Glomerular endothelial cell (primary cell): Measurements from ENCODE around the gene TIMMDC1. TPM values are rescaled to one million over a fixed set of nuclear protein-coding genes. Genes with fewer than 3 reads are reported as not detected.
"Not testable (repeated sequence)": the region's sequence is repeated elsewhere in the genome, so short reads cannot be mapped to it uniquely, and the experiment has no call there.

ENCODE experiments used
- DNase-seq: peaks from one replicate; pipeline ENCODE4 v3.0.0-alpha.2; 2011; ENCODE audit warnings: low read depth, low spot score; ENCODE audit errors: extremely low read depth
- total RNA-seq: library from RNA; depleted of rRNA; stranded (reverse); fragments of >200 nt; gene quantifications from 2 replicates; pipeline ENCODE4 v1.2.3, GENCODE V29; 2015

Gene TIMMDC1
- total RNA-seq, 1 donor from 2014 or later: 50.1 TPM

GRCh38 chr3:119508172-119508845 is 10.0 kb downstream of the TIMMDC1 start:
- DNase-seq: no peak

GRCh38 chr3:119510690-119511089 is 12.3 kb downstream of the TIMMDC1 start:
- DNase-seq: no peak

DNA sequence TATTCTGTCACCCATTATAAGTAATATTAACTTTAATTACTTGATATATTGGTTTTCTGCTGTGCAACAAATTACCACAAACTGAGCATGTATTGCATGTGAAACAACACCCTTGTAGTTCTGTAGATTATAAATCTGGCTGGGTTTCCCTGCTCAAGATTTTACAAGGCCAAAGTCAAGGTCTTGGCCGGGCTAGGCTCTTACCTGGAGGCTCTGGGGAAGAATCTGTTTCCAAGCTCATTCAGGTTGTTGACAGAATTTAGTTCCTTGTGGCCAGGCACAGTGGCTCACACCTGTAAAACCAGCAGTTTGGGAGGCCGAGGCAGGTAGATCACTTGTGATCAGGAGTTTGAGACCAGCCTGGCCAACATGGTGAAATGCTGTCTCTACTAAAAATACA is 16.3 kb downstream of the TIMMDC1 start:
- no peak for DNase-seq

GRCh38 chr3:119517112-119517511 is 18.8 kb downstream of the TIMMDC1 start:
- no peak for DNase-seq

GRCh38 chr3:119518026-119518425 is 19.7 kb downstream of the TIMMDC1 start:
- no peak for DNase-seq

- no peak for DNase-seq
These were observed 26.8 kb downstream of the TIMMDC1 start for GRCh38 chr3:119524931-119525662.

GRCh38 chr3:119527714-119528113 is 29.4 kb downstream of the TIMMDC1 start:
- DNase-seq: no peak

DNA sequence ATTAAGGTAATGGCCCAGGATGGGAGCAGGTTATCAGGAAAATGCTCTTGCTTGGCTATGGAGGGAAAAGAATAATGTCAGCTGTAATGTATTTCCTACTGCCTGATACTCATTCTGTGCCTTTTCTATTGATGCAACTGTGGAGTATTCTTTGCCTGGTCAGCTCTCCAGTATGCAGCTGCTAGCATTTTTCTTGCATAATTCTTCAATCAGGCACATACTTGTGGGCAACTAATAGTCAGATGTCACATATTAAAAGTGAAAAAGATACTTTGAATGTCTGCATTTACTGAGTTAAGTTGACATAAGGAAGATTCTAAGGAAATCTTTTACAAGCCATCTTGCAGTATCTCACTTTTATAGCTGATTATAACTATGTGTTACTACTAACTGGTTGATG is 31.5 kb downstream of the TIMMDC1 start:
- no peak for DNase-seq

DNA sequence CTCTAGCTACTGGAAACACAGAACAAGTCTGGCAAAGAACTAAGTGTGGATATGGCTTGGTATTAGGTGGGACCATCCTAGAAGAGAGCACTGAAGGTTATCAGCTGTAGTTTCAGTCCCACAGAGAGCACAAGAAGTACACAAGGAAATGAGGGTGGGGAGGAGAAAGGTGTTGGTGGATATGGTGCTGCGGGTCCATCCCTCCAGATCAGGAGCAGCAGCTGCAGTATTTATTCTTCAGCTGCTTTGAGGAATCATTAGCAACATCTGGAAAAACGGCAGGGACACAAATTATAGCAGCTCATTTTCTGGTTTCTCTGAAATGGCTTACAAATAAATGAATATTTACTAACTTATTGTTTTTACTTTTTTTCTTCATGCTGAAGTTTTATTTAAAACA is 32.1 kb downstream of the TIMMDC1 start:
- DNase-seq: no peak

GRCh38 chr3:119531151-119531550 is 32.8 kb downstream of the TIMMDC1 start:
- DNase-seq: no peak

GRCh38 chr3:119534296-119534695 is 35.9 kb downstream of the TIMMDC1 start:
- no peak for DNase-seq

GRCh38 chr3:119536757-119537156 is 38.4 kb downstream of the TIMMDC1 start:
- no peak for DNase-seq

DNA sequence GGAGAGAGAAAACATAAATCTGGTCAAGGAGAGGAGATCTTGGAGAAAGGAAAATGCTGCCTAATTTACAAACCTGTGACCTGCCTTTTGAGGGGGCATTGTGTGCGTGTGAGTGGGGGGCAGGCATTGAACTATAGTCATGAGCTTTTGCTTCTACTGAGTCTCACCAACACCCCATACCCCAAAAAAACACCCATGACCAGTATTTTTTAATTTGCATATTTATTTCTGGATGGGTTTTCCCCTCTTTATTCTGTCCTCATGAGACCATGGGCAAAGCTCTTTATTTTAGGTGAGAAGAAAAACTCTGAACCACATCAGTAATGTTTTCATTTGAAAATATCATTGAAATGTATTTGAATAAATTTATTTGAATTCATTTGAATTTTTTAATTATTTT is 40.4 kb downstream of the TIMMDC1 start:
- no peak for DNase-seq

DNA sequence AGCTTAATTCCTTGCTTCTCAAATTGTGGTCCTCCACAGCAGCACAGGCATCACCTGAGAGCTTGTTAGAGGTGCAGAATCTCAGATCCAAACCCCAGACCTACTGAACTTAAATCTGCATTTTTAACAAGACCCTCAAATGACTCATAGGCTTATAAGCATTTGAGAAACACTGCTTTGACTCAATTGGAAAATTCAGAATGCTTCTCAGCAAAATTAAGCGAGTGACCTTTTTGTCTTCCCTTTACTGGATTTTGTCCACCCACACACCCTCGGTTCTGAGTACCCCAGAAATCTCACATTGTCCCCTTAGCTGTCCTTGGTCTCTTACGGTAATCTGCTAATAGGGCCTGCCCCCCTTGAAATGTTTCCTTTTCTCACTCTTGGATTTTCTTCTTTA is 43.2 kb downstream of the TIMMDC1 start:
- no peak for DNase-seq

DNA sequence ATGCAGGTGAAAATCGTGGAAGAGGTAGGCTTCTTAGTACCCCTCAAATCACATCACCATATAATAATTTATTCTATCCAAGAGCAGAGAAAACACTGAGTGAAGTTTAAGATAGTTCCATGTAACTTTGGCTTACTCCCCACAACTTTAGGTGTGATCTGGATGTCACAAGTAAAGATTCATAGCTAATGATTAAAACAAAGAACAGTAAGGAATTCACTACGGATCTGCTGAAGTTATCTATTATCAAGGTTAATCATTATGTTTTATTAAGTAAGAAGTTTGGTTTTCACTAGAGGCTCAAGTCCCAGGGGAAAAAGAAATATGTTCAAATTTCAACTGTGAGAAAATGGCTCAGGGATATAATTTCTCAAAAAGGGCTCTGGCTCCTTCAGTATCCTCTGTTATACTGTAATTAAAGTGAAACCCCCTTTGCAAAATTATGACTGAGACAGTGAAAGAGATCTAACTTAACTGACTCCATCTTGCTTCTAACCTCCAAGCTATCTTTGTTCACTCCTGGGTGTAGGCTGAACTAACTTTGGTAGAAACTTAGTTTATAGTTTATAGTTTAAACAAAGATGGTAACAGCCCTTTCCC is 43.9 kb downstream of the TIMMDC1 start:
- no peak for DNase-seq

- no peak for DNase-seq
These were observed 44.8 kb downstream of the TIMMDC1 start for GRCh38 chr3:119543147-119543546.

- DNase-seq: no peak
These were observed 48.9 kb downstream of the TIMMDC1 start for GRCh38 chr3:119547227-119547626.

GRCh38 chr3:119548341-119548740 is 50.0 kb downstream of the TIMMDC1 start:
- no peak for DNase-seq

GRCh38 chr3:119550192-119550910 is 52.0 kb downstream of the TIMMDC1 start:
- DNase-seq: no peak

DNA sequence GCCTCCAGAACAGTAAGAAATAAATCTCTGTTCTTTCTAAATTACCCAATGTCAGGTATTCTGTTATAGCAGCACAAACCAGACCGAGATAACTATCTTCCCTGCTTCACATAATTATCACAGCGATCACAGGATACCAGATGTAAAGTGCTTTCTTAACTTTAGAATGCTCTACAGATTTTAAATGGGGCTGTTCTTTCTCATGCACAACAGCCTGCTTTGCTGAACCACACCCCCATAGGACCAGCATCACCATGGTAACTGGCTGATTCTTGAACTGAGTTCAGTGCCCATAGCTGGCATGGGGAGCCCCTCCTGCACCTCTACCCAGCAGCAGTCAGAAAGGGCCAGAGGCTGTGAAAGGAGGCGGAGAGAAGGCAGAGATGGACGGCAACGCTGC is 53.3 kb downstream of the TIMMDC1 start:
- DNase-seq: no peak

DNA sequence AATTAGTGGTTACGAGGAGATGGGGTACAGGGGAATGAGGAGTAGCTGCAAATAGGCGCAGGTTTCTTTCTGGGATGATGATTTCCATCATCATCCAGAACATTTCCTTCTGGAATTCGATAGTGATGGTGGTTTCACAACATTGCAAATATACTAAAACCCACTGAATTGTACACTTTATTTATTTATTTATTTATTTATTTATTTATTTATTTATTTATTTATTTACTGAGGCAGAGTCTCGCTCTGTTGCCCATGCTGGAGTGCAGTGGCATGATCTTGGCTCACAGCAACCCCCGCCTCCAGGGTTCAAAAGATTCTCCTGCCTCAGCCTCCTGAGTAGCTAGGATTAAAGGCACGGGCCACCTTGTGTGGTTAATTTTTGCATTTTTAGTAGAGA is 54.6 kb downstream of the TIMMDC1 start:
- DNase-seq: not testable (repeated sequence)
